CD4-positive, alpha-beta T cell treated with Interleukin-17A for 1 hour (primary cell): Measurements from ENCODE around the gene SRSF2.
A peak's percentile ranks its signal among the peaks of the same experiment; 100 is the strongest.
"Not testable (repeated sequence)": the region's sequence is repeated elsewhere in the genome, so short reads cannot be mapped to it uniquely, and the experiment has no call there.

Experiments
- DNase-seq: peaks from one replicate; pipeline ENCODE4 v3.0.0-alpha.2; 2020

SRSF2 gene

GRCh38 chr17:76737676-76738467 is 741 bp upstream of the SRSF2 start, which contains the start of gene MFSD11:
Gene MFSD11, plus strand, starts transcription at chr17:76738119. Its CDS starts 234 bp downstream, at chr17:76738353.
- peak; percentile 92 for DNase-seq

GRCh38 chr17:76736349-76737081 is 616 bp downstream of the SRSF2 start:
- peak; percentile 72 for DNase-seq

- DNase-seq: no peak
Observed at GRCh38 chr17:76735586-76736348, 1.4 kb downstream of the SRSF2 start.

GRCh38 chr17:76735006-76735405 is 2.1 kb downstream of the SRSF2 start:
- peak; percentile 58 for DNase-seq

- DNase-seq: peak; percentile 36
Observed at GRCh38 chr17:76734080-76734840, 2.9 kb downstream of the SRSF2 start.

- DNase-seq: no peak
Observed at GRCh38 chr17:76733618-76733957, 3.5 kb downstream of the SRSF2 start.

- DNase-seq: peak; percentile 36
Observed at GRCh38 chr17:76732734-76733617, 4.2 kb downstream of the SRSF2 start.

GRCh38 chr17:76731800-76732733 is 5.1 kb downstream of the SRSF2 start:
- not testable (repeated sequence) for DNase-seq

GRCh38 chr17:76727745-76728456 is 9.2 kb downstream of the SRSF2 start:
- peak; percentile 43 for DNase-seq

GRCh38 chr17:76726776-76727718 is 10.1 kb downstream of the SRSF2 start, which contains the start of gene METTL23:
Gene METTL23, plus strand, starts transcription at chr17:76726839. Its CDS starts 2,872 bp downstream, at chr17:76729711.
- no peak for DNase-seq

- DNase-seq: peak; percentile 97
Observed at GRCh38 chr17:76726231-76726775, 10.8 kb downstream of the SRSF2 start, which contains the start of gene JMJD6. Gene JMJD6, minus strand, starts transcription at chr17:76726606. Its CDS starts 131 bp downstream, at chr17:76726475.

- peak; percentile 74 for DNase-seq
Observed at GRCh38 chr17:76725580-76726230, 11.4 kb downstream of the SRSF2 start.

- DNase-seq: no peak
Observed at GRCh38 chr17:76723812-76724211, 13.3 kb downstream of the SRSF2 start.

GRCh38 chr17:76722977-76723376 is 14.2 kb downstream of the SRSF2 start:
- DNase-seq: not testable (repeated sequence)

- DNase-seq: no peak
Observed at GRCh38 chr17:76722279-76722678, 14.9 kb downstream of the SRSF2 start.

GRCh38 chr17:76721463-76721862 is 15.7 kb downstream of the SRSF2 start:
- DNase-seq: no peak

- DNase-seq: no peak
Observed at GRCh38 chr17:76720941-76721340, 16.2 kb downstream of the SRSF2 start.
